Right lobe of liver (tissue), 6 donors: ENCODE measurements around the gene TXNDC16. TPM values are rescaled to one million over a fixed set of nuclear protein-coding genes. Genes with fewer than 3 reads are reported as not detected.

Experiments used
- ATAC-seq, 4 donors: fragments of 200-7000 bp; cut with Tn5 transposase; one replicate each; pipeline ENCODE4 v1.9.1; 2020; ENCODE audit warnings: mild to moderate bottlenecking in 4 of 4, moderate library complexity in 4 of 4
- DNase-seq, 3 donors: peaks; one replicate each; pipeline ENCODE4 v3.0.0-alpha.2; 2020
- H3K27ac ChIP-seq, 3 donors: fragments of 200-600 bp; one replicate each; pipeline ENCODE4 v1.8.0; 2022
- H3K27me3 ChIP-seq, 2 donors: fragments of 200-600 bp; one replicate each; pipeline ENCODE4 v1.8.0; 2022
- H3K36me3 ChIP-seq, 4 donors: fragments of 200-600 bp; sonication (generic) in 1 of 4; one replicate each; pipeline versions ENCODE4 v1.5.1 to v1.8.0; 2017 to 2022; ENCODE audit warnings: control low read depth in 1 of 4
- H3K4me1 ChIP-seq, 4 donors: fragments of 200-600 bp; sonication (generic) in 1 of 4; one replicate each; pipeline versions ENCODE4 v1.5.1 to v1.8.0; 2017 to 2022; ENCODE audit warnings: control low read depth in 1 of 4
- H3K4me3 ChIP-seq, 3 donors: fragments of 200-600 bp; one replicate each; pipeline ENCODE4 v1.8.0; 2022
- H3K9me3 ChIP-seq, 4 donors: fragments of 200-600 bp; sonication (generic) in 1 of 4; one replicate each; pipeline versions ENCODE4 v1.5.1 to v1.8.0; 2017 to 2022; ENCODE audit warnings: control low read depth in 1 of 4
- POLR2A ChIP-seq: fragments of 450-650 bp; IDR thresholded peaks from one replicate; pipeline ENCODE4 v1.6.1; 2017; ENCODE audit warnings: antibody characterized with exemption, mild to moderate bottlenecking
- WGBS: methylation state at CpG from one replicate; pipeline ENCODE4 v1.1.6; 2018; ENCODE audit warnings: low coverage, low lambda C conversion rate; ENCODE audit not compliant: insufficient coverage; ENCODE audit errors: missing lambda C conversion rate; 5-methylcytosine and 5-hydroxymethylcytosine counted together
- intact Hi-C, 2 donors: fragments of 100-400 bp; cut with DNase I; formaldehyde crosslinking; loops; one replicate each; pipeline versions ENCODE4 v1.11.2 to v1.14.1; 2022
- total RNA-seq, 6 experiments: library from RNA; depleted of rRNA in 2 of 6; stranded (reverse); fragments of >200 nt in 2 of 6; fragmentation: NEBNext Ultra II Directional in 3 of 6; extraction: Animal tissue kit (Norgen Biotek cat#: 25700) in 3 of 6; gene quantifications; one replicate each; pipeline versions ENCODE4 v1.1.0 to v1.2.4, GENCODE V29; 2016 to 2023
- TF ChIP-seq, protein P1 (sequence below), 4 donors: fragments of 200-600 bp in 3 of 4; fragments of 450-650 bp in 1 of 4; IDR thresholded peaks; one replicate each; pipeline versions ENCODE4 v1.5.1 to v1.8.0; 2016 to 2022; ENCODE audit warnings: antibody characterized with exemption in 4 of 4, mild to moderate bottlenecking in 2 of 4
- donor health status: DM: no; HTN: yes; CAD: no.
- donor health status: DM: no; HTN: no; CAD: no.
- donor health status: DM: no; HTN: no; CAD: no.
- donor health status: DM: no; HTN: yes; CAD: no.
- donor health status: DM: no; HTN: yes; CAD: no.

The TXNDC16 gene
- total RNA-seq, 6 experiments from 2014 or later: 2.0 to 5.5 (median 4.1) TPM

DNA sequence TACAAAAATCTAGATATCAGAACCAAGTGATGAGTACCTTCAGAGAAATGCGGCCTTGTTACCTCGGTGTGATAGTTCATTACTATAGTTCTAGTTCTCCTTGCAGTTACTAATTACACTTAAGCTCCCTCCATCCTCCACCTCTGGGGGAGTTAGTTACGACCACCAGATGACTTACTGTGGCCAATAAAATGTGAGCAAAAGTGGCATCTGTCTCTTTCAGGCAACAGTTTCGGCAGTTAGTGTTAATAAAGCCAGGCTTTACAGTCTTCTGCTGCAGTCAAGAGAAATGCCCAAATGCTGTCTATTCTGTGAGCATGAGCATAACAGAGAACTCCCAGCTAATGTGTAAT lies 6.0 kb downstream of the TXNDC16 start:
- no peak overlapping the region for H3K27ac ChIP-seq
- DNase-seq: no peak
- H3K4me3 ChIP-seq: no peak overlapping the region
- H3K27me3 ChIP-seq: no peaks in the 10 kb centered on the region
- intact Hi-C loops: no loop called here
- no peak for ATAC-seq
- no peak for TF ChIP-seq POLR2A
- TF ChIP-seq, protein P1, sequence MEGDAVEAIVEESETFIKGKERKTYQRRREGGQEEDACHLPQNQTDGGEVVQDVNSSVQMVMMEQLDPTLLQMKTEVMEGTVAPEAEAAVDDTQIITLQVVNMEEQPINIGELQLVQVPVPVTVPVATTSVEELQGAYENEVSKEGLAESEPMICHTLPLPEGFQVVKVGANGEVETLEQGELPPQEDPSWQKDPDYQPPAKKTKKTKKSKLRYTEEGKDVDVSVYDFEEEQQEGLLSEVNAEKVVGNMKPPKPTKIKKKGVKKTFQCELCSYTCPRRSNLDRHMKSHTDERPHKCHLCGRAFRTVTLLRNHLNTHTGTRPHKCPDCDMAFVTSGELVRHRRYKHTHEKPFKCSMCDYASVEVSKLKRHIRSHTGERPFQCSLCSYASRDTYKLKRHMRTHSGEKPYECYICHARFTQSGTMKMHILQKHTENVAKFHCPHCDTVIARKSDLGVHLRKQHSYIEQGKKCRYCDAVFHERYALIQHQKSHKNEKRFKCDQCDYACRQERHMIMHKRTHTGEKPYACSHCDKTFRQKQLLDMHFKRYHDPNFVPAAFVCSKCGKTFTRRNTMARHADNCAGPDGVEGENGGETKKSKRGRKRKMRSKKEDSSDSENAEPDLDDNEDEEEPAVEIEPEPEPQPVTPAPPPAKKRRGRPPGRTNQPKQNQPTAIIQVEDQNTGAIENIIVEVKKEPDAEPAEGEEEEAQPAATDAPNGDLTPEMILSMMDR (IDR thresholded peaks at IDR 0.05): no peak
- peaks cover 0 to 7% (median 0%) of the 10 kb centered on the region in 4 donors for H3K4me1 ChIP-seq
- no peaks in the 10 kb centered on the region for H3K36me3 ChIP-seq
- H3K9me3 ChIP-seq: no peaks in the 10 kb centered on the region
- 94% methylated on average over 2 of the region's 4 CpGs for WGBS

DNA sequence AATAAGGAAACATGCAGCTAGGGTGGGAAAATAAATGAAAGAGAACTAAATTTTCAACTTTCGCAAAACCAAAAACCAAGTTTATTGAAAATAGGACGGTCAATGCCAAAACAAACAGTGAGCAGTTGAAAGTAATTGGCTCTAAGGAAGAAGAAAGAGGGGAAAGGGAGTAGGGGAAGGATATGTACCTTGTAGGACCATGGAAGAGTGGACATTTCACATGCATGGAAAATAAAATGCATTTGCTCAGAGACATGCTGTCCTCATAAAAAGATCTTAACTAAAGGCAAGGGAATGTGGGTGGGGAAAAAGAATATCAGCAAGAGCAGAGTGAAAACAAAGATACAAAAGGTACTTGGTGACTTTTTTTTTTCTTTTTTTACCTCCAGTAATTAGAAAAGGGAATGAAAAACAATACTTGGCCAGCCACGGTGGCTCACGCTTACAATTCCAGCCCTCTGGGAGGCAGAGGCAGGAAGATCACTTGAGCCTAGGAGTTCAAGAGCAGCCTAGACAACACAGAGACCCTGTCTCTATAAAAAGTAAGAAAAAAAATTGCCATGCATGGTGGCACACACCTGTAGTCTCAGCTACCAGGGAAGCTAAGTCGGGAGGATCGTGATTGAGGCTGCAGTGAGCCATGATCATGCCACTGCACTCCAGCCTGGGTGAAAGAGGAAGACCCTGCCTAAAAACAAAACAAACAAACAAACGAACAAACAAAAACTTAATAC lies 6.6 kb downstream of the TXNDC16 start:
- DNase-seq: no peak
- Histone ChIP-seq H3K27ac (no peak overlapping the region), H3K9me3 (no peaks in the 10 kb centered on the region), H3K4me3 (no peak overlapping the region), H3K4me1 (peaks cover 0 to 2% (median 0%) of the 10 kb centered on the region in 4 donors), H3K27me3 (no peaks in the 10 kb centered on the region), H3K36me3 (no peaks in the 10 kb centered on the region)
- ATAC-seq: no peak
- intact Hi-C loops: no loop called here
- TF ChIP-seq POLR2A: no peak
- TF ChIP-seq, protein P1 (IDR thresholded peaks at IDR 0.05): no peak
- 84% methylated on average over 7 of the region's 7 CpGs for WGBS

DNA sequence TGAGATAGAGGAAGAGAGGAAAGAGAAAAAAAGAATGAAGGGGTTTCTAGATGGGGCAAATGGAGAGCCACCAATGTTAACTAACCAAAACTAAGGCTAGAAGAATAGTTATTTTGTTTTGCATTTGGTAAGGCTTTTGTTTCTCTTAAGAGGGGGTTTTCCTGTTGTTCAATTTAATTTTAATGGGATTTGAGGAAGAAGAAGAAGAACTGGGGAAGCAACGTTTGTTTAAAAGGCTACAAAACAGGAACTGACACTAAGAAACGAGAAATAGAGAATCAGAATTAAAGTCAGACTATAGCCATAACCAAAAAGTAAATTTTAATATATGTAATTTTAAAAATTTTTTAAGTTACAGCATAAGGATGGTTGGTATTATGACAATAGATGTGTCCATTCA lies 13.7 kb downstream of the TXNDC16 start:
- intact Hi-C loops: no loop called here
- Histone ChIP-seq H3K4me3 (no peak overlapping the region), H3K9me3 (no peaks in the 10 kb centered on the region), H3K36me3 (peaks cover 0 to 15% (median 3%) of the 10 kb centered on the region in 4 donors), H3K4me1 (no peaks in the 10 kb centered on the region), H3K27ac (no peak overlapping the region), H3K27me3 (no peaks in the 10 kb centered on the region)
- ATAC-seq: no peak
- TF ChIP-seq, protein P1 (IDR thresholded peaks at IDR 0.05): no peak
- no peak for TF ChIP-seq POLR2A
- 54% methylated on average over 2 of the region's 2 CpGs for WGBS
- no peak for DNase-seq

DNA sequence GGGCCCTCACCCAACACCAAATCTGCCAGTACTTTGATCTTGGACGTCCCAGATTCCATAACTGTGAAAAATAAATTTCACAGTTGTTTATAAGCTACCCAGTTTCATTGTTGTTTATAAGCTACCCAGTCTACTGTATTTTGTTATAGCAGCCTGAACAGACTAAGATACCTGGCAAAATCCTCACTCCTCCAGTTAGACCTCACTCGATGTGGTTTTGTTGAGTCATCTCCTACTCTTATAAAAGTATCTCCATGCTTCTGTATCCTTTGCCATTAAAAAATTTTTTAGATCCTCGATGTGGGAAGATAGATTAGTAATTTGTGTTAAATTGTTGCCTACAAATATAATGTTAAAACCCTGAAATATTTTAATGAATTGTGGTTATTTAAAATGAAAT lies 16.0 kb downstream of the TXNDC16 start:
- no peaks in the 10 kb centered on the region for H3K27me3 ChIP-seq

More for the DNA sequence above, 16.0 kb downstream of the TXNDC16 start:
- H3K4me1 ChIP-seq: no peaks in the 10 kb centered on the region
- 90% methylated on average over 3 of the region's 3 CpGs for WGBS
- no peak overlapping the region for H3K27ac ChIP-seq
- ATAC-seq: no peak
- H3K4me3 ChIP-seq: no peak overlapping the region
- H3K36me3 ChIP-seq: peaks cover 0 to 15% (median 3%) of the 10 kb centered on the region in 4 donors
- TF ChIP-seq, protein P1 (IDR thresholded peaks at IDR 0.05): no peak
- no peak for TF ChIP-seq POLR2A
- no peaks in the 10 kb centered on the region for H3K9me3 ChIP-seq
- intact Hi-C loops: no loop called here
- DNase-seq: no peak
